SK-N-MC (cell line): ENCODE results near the gene LYPD1.

ENCODE experiments used
- DNase-seq: peaks from one replicate; pipeline ENCODE4 v3.0.0-alpha.2; 2011; ENCODE audit warnings: low read depth, low spot score
- H3K27ac ChIP-seq: fragments of 200-600 bp; sonication (generic); 2 replicates; pipeline ENCODE4 v1.5.1; 2016; ENCODE audit warnings: mixed run types
- H3K36me3 ChIP-seq: fragments of 200-600 bp; sonication (generic); 2 replicates; pipeline ENCODE4 v1.6.1; 2017; ENCODE audit warnings: antibody characterized with exemption, low read length, mixed read lengths; ENCODE audit not compliant: insufficient read depth
- H3K4me3 ChIP-seq: fragments of 200-600 bp; sonication (generic); 2 replicates; pipeline ENCODE4 v1.5.1; 2016
- H3K9ac ChIP-seq: fragments of 200-600 bp; sonication (generic); 2 replicates; pipeline ENCODE4 v1.8.0; 2017; ENCODE audit warnings: mixed run types, mixed read lengths; ENCODE audit not compliant: insufficient read length
- H3K9me3 ChIP-seq: fragments of 200-600 bp; sonication (generic); 2 replicates; pipeline ENCODE4 v1.6.1; 2017; ENCODE audit warnings: low read depth, mild to moderate bottlenecking, antibody characterized with exemption, low read length, moderate library complexity, mixed read lengths
- EZH2 ChIP-seq: fragments of 200-600 bp; sonication (generic); IDR thresholded peaks from one replicate; pipeline ENCODE4 v1.6.1; 2017; ENCODE audit warnings: antibody characterized with exemption
- FOXP2 ChIP-seq: optimal IDR thresholded peaks from 2 replicates; pipeline ENCODE3; 2011; ENCODE audit warnings: mild to moderate bottlenecking, moderate library complexity; ENCODE audit not compliant: insufficient read depth; ENCODE audit errors: extremely low read length, control extremely low read depth
- POLR2AphosphoS5 ChIP-seq: IDR thresholded peaks from 2 replicates; pipeline ENCODE4 v1.6.1; 2012; ENCODE audit warnings: mild to moderate bottlenecking, low read depth, low read length, borderline replicate concordance

The LYPD1 gene

DNA sequence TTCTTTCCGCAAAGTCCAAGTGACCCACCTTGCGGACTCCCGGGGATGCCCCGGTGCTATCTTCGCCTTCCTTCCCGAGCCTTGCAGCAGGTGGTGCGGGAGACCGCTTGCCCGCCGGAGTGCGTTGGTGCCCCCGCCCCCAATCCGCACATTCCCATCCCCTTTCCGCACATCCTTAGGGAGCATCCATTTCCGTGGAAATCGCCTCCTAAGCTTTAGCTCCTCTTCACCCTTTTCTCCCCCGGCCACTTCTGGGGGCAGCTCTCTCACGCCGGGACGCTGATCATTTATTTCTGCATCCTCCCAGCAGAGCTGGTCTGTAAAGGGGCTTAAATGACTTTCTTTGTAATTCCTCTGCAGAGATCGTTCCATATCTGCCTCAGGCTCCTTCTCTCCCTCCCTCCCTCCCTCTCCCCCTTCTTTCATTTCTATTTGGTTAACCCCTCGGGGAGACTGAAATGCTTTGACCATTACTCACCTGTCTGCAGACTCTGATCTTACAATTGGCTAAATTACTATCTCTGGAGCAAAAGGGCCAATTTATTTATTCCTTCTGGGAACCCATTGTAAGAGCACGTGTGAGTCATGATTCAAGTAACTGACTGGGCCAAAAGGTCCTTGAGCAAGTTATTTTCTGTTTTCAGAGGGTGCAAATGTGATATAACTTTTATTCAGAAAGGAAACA, 1.3 kb upstream of the LYPD1 start:
- H3K27ac ChIP-seq: peak overlapping the region; percentile 19; the same call in 1 of the 2 replicates
- no peak overlapping the region for H3K4me3 ChIP-seq
- DNase-seq: no peak
- no peak overlapping the region for H3K9ac ChIP-seq
- peaks cover 17% of the 10 kb centered on the region for H3K36me3 ChIP-seq
- TF ChIP-seq EZH2 (no peak), FOXP2 (no peak), POLR2AphosphoS5 (no peak)
- H3K9me3 ChIP-seq: no peaks in the 10 kb centered on the region

DNA sequence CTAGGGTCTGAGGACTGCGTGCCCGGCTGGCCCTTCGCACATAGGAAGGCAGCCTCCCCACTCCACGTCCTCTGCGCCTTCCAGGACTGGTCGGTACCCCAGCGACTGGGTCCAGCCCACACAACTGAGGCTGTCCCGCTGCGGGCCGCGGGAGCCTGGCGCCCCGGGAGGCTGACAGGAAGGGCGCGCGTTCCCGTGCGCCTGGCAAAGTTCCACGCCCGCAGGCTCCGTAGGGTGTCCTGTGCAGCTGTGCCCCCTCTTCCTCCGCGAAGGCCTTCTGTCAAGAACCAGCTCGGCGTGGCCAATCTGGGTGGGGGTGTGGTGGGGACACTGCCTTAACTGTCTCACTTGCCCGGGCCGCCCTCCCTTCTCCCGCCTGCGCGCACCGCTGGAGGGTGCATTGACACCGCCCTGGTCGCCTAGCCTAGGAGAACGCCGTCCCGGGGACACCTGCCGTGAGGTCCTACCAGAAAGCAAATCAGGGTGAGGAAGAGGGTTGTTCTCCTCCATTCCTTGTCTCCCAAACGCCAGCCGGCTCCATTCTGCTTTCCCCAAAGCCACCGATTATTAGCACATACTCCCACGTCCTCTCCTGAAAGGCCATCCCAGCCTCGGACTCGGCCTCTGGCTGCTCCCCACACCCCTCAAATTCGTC, 618 bp upstream of the LYPD1 start:
- Histone ChIP-seq H3K9ac (peak overlapping the region; percentile 74), H3K9me3 (no peaks in the 10 kb centered on the region), H3K27ac (no peak overlapping the region), H3K36me3 (peaks cover 24% of the 10 kb centered on the region), H3K4me3 (peak overlapping the region; percentile 88)
- no peak for TF ChIP-seq POLR2AphosphoS5
- DNase-seq: no peak

DNA sequence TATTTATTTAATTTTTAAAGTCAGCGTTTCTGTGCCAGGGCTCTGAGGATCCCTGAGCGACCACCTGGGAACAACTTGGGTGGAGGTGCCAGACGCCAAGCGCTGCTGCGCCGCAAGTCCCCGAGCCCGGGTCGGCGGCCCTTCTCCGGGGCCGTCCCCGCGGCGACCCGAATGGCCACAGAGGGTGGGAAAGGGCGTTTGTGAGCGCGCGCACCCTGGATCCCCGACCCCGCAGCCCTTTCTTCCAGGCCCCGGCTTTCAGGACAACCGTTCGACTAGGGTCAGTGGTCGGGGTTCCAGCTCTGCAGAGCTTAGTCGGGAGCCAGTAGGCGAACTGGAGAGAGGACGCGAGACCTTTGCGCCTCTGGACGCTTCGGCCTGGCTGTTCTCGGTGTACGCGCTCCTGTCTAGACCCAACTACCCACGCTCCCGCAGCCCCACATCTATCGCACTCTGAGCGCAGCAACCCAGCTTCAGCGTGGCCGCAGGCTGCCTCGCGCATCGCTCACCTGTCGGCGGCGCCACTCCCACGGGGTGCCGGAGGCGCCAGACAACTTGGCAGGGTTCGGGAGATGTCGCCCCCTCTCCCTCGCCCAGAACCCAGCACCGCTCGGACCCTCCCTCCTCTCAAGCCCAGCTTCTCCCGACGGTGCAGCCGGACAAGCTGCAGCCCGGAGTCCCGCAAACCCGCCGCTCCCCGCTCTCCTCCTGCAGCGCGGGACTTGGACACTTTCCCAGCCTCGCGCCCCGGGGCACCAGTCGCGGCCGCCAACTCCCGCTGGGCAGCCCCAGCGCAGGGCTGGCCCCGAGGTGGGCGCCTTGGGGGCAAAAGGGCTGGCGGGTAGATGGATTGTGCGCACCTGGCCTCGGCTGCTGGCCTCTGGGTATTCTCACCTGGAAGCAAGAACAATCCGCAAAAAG, 758 bp downstream of the LYPD1 start:
- Histone ChIP-seq H3K27ac (no peak overlapping the region), H3K9me3 (no peaks in the 10 kb centered on the region), H3K36me3 (peaks cover 38% of the 10 kb centered on the region), H3K9ac (peak overlapping the region; percentile 74), H3K4me3 (peak overlapping the region; percentile 88)
- DNase-seq: no peak
- TF ChIP-seq POLR2AphosphoS5: no peak; the same call in 1 of the 2 replicates

DNA sequence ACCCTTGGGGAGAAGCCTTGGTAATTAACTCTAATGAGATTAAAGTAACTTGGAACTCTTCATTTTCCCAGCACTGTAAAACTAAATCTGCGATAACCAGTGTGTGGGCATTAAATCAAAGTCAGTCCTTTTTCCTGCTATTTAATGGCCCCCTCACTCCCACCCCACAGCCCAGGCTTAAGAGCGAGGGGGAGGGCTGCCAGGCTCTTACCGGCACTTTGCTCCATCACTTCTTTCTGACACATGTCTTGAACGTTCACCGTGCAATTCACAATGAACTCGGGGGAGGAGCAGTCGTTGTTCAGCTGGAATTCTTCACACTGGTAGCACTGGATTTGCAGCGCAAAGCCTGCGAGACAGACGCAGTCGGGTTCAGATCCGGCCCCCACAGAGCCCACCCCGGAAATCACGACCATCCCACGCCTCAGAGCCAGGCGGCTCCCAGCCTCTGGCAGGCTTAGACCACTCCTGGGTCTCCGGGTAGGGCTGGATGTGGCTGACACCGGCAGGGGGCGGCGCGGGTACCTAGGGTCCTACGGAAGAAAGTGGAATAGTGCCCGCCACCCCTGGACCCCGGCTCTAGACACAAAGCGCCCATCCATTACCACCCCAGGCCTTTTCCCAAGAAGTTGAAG, 1.7 kb downstream of the LYPD1 start:
- Histone ChIP-seq H3K36me3 (peaks cover 47% of the 10 kb centered on the region), H3K27ac (no peak overlapping the region), H3K9me3 (no peaks in the 10 kb centered on the region), H3K9ac (peak overlapping the region; percentile 74), H3K4me3 (peak overlapping the region; percentile 88)
- DNase-seq: no peak
- TF ChIP-seq POLR2AphosphoS5 (peak; percentile 52; the same call in 1 of the 2 replicates), EZH2 (no peak)

DNA sequence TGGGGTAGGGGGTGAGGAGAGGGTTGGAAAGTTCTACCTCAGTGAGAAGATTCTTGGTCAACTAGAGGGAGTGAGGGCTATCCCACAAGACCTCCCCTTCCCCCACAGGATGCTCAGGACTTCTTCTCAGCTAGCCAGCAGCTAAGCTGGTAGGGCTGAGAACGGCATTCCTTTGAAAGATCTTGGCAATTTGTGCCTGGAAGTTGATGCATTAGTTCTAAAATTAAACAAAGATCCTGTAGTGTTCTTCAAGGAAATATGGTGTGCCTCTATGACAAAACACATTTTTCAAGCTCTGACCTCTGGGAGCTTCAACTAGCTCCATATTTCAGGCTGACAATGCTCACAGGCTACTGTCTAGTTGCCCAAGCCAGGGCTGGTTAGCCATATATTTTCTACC, 2.3 kb downstream of the LYPD1 start:
- H3K27ac ChIP-seq: no peak overlapping the region
- no peak for TF ChIP-seq POLR2AphosphoS5
- TF ChIP-seq EZH2: no peak
- TF ChIP-seq FOXP2: no peak
- no peaks in the 10 kb centered on the region for H3K9me3 ChIP-seq
- H3K36me3 ChIP-seq: peaks cover 53% of the 10 kb centered on the region
- H3K4me3 ChIP-seq: peak overlapping the region; percentile 88
- H3K9ac ChIP-seq: peak overlapping the region; percentile 13
- no peak for DNase-seq

DNA sequence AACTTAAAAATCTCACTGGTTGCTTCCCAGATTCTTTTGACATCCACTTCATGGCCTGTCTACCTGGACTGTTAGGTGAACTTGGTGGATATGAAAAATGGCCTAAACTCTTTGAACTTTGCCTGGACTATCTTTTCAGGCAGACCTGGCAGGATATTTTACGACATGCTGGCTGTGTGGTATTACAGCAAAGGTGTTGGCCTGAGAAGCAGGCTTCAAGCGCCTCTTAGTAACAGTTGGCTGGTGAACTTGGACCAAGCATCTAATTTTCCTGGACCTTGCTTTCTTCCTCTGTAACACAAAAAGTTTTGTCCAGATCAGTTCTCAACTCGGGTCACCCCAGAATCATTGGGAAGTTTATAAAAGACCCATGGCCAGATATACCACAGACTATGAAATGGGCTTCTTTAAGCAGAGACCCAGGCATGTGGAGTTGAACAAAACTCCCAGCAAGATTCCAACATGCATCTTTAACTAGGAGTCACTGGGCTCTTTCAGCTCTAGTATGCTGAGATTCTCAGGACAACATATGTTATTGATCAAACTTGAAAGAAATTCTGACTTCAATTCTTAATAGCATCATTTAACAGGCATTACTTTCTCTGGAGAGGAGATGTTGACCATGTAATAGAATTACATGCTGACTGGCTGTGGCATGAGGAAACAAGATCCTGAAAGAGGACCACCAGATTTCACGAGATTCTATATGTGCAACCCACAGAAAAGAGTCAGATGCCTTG, 4.4 kb downstream of the LYPD1 start:
- H3K27ac ChIP-seq: no peak overlapping the region
- TF ChIP-seq FOXP2: no peak
- no peak for TF ChIP-seq EZH2
- no peak for TF ChIP-seq POLR2AphosphoS5
- peaks cover 73% of the 10 kb centered on the region for H3K36me3 ChIP-seq
- no peaks in the 10 kb centered on the region for H3K9me3 ChIP-seq
- H3K9ac ChIP-seq: no peak overlapping the region
- no peak for DNase-seq
- no peak overlapping the region for H3K4me3 ChIP-seq

DNA sequence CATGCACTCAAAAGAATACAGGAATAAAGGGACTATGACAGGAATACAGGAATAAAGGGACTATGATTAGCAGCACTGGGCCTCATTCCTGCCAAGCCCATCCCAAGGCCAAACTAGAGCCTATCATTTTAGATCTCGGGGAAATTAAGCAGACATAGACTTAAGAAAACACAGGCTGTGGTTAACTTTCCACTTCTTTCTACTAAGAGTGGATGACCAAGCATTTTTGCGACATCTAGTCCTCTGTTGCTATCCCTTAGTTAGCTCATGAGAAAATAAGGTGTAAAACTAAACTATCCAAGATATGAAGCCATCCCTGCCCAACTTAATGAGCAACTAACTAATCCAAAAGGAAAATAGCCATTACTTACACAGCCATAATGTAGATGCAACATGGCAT, 5.9 kb downstream of the LYPD1 start:
- Histone ChIP-seq H3K9ac (no peak overlapping the region), H3K4me3 (no peak overlapping the region), H3K9me3 (no peaks in the 10 kb centered on the region), H3K36me3 (peaks cover 87% of the 10 kb centered on the region), H3K27ac (no peak overlapping the region)
- no peak for DNase-seq
- TF ChIP-seq POLR2AphosphoS5: no peak
- no peak for TF ChIP-seq FOXP2
- TF ChIP-seq EZH2: no peak
